ENCODE measurements around the gene POLDIP2. TPM values are rescaled to one million over a fixed set of nuclear protein-coding genes. Genes with fewer than 3 reads are reported as not detected.
"Not testable (repeated sequence)": the region's sequence is repeated elsewhere in the genome, so short reads cannot be mapped to it uniquely, and the experiment has no call there.

The POLDIP2 gene
- total RNA-seq, 2 donors from 2014 or later, result 50.8 to 54.4 TPM

- Histone ChIP-seq H3K4me1 (peaks cover 47% of the 10 kb centered on the region), H3K27me3 (no peaks in the 10 kb centered on the region), H3K27ac (no peak overlapping the region), H3K9me3 (no peaks in the 10 kb centered on the region), H3K36me3 (replicated peaks in 1 of 2; ENCODE audit: insufficient read depth in 1 of 2, low read depth in 2 of 2) (peaks cover 0 to 39% of the 10 kb centered on the region in 2 donors), H3K4me3 (no peak overlapping the region)
- DNase-seq (no peak), ATAC-seq (no peak)
- no peak for TF ChIP-seq CTCF (IDR thresholded peaks at IDR 0.05)
- no peak for TF ChIP-seq POLR2A (IDR thresholded peaks at IDR 0.05)
- intact Hi-C loops (cut with DNase I), result no loop called here
- WGBS, 2 donors, result 91 to 92% methylated on average over 7 to 14 of the region's 14 CpGs
Observed at GRCh38 chr17:28342313-28342712, 15.0 kb downstream of the POLDIP2 start.

- Histone ChIP-seq H3K9me3 (no peaks in the 10 kb centered on the region), H3K27ac (no peak overlapping the region), H3K4me1 (peaks cover 47% of the 10 kb centered on the region), H3K36me3 (replicated peaks in 1 of 2; ENCODE audit: insufficient read depth in 1 of 2, low read depth in 2 of 2) (peaks cover 0 to 39% of the 10 kb centered on the region in 2 donors), H3K4me3 (no peak overlapping the region), H3K27me3 (no peaks in the 10 kb centered on the region)
- WGBS, 2 donors, result 90 to 95% methylated on average over 11 of the region's 11 CpGs
- DNase-seq, result no peak
- no peak for ATAC-seq
- TF ChIP-seq POLR2A (IDR thresholded peaks at IDR 0.05) (no peak), CTCF (IDR thresholded peaks at IDR 0.05) (no peak)
- intact Hi-C loops (cut with DNase I), result no loop called here
Observed at GRCh38 chr17:28341516-28341915, 15.8 kb downstream of the POLDIP2 start.

- no peak overlapping the region for H3K27ac ChIP-seq
Observed at GRCh38 chr17:28340374-28340773, 17.0 kb downstream of the POLDIP2 start.

GRCh38 chr17:28339431-28339830 lies 17.9 kb downstream of the POLDIP2 start:
- no peaks in the 10 kb centered on the region for H3K9me3 ChIP-seq
- no peak overlapping the region for H3K4me3 ChIP-seq
- DNase-seq (no peak), ATAC-seq (no peak)
- TF ChIP-seq CTCF (IDR thresholded peaks at IDR 0.05) (no peak), POLR2A (IDR thresholded peaks at IDR 0.05) (no peak)
- H3K27ac ChIP-seq, result peak overlapping the region in 1 of 4 donors; percentile 16
- intact Hi-C loops (cut with DNase I), result no loop called here
- no peaks in the 10 kb centered on the region for H3K27me3 ChIP-seq
- H3K4me1 ChIP-seq, result peaks cover 33% of the 10 kb centered on the region
- 85 to 87% methylated on average over 12 to 15 of the region's 15 CpGs for WGBS, 2 donors
- H3K36me3 ChIP-seq (replicated peaks in 1 of 2; ENCODE audit: insufficient read depth in 1 of 2, low read depth in 2 of 2), result peaks cover 0 to 35% of the 10 kb centered on the region in 2 donors

More at GRCh38 chr17:28340374-28340773, 17.0 kb downstream of the POLDIP2 start:
- Histone ChIP-seq H3K9me3 (no peaks in the 10 kb centered on the region), H3K36me3 (replicated peaks in 1 of 2; ENCODE audit: insufficient read depth in 1 of 2, low read depth in 2 of 2) (peaks cover 0 to 39% of the 10 kb centered on the region in 2 donors), H3K4me3 (no peak overlapping the region), H3K27me3 (no peaks in the 10 kb centered on the region), H3K4me1 (peaks cover 40% of the 10 kb centered on the region)
- intact Hi-C loops (cut with DNase I), result no loop called here
- ATAC-seq (no peak), DNase-seq (no peak)
- WGBS, 2 donors, result 79 to 82% methylated on average over 5 to 6 of the region's 6 CpGs
- TF ChIP-seq POLR2A (IDR thresholded peaks at IDR 0.05) (no peak), CTCF (IDR thresholded peaks at IDR 0.05) (no peak)

- DNase-seq; H3K4me3 ChIP-seq; ATAC-seq; H3K9me3 ChIP-seq; intact Hi-C loops (cut with DNase I); H3K27me3 ChIP-seq: not testable (repeated sequence)
- peaks cover 36% of the 10 kb centered on the region for H3K4me1 ChIP-seq
- H3K36me3 ChIP-seq (replicated peaks in 1 of 2; ENCODE audit: insufficient read depth in 1 of 2, low read depth in 2 of 2), result peaks cover 0 to 28% of the 10 kb centered on the region in 2 donors
- peak overlapping the region in 2 of 4 donors; percentile 28 to 52 for H3K27ac ChIP-seq
- WGBS, 2 donors, result 88 to 95% methylated on average over 8 of the region's 8 CpGs
Observed at GRCh38 chr17:28338769-28339212, 18.5 kb downstream of the POLDIP2 start.
